GM03348 (cell line): ENCODE data around the gene DIS3L2.
A peak's percentile ranks its signal among the peaks of the same experiment; 100 is the strongest.

Experiments used
- DNase-seq: peaks from one replicate; pipeline ENCODE4 v3.0.0; 2012; ENCODE audit warnings: low spot score

The DIS3L2 gene

GRCh38 chr2:232268636-232269165, 307.2 kb downstream of the DIS3L2 start:
- no peak for DNase-seq

- DNase-seq, result no peak
Measured at GRCh38 chr2:232269867-232270266, 308.4 kb downstream of the DIS3L2 start.

GRCh38 chr2:232273903-232274643, 312.6 kb downstream of the DIS3L2 start:
- DNase-seq, result no peak

GRCh38 chr2:232275670-232276069, 314.2 kb downstream of the DIS3L2 start:
- no peak for DNase-seq

- DNase-seq, result no peak
Measured at GRCh38 chr2:232276084-232276732, 314.7 kb downstream of the DIS3L2 start.

GRCh38 chr2:232276733-232277313, 315.3 kb downstream of the DIS3L2 start:
- no peak for DNase-seq

GRCh38 chr2:232278534-232278933, 317.0 kb downstream of the DIS3L2 start:
- no peak for DNase-seq

GRCh38 chr2:232280341-232280740, 318.8 kb downstream of the DIS3L2 start:
- no peak for DNase-seq

- no peak for DNase-seq
Measured at GRCh38 chr2:232281858-232282507, 320.5 kb downstream of the DIS3L2 start.

GRCh38 chr2:232282508-232283055, 321.1 kb downstream of the DIS3L2 start:
- DNase-seq, result no peak

GRCh38 chr2:232286001-232286868, 324.7 kb downstream of the DIS3L2 start:
- DNase-seq, result no peak

GRCh38 chr2:232287316-232287715, 325.8 kb downstream of the DIS3L2 start:
- no peak for DNase-seq

- DNase-seq, result no peak
Measured at GRCh38 chr2:232288489-232289030, 327.0 kb downstream of the DIS3L2 start.

- no peak for DNase-seq
Measured at GRCh38 chr2:232290668-232291067, 329.2 kb downstream of the DIS3L2 start.

- DNase-seq, result no peak
Measured at GRCh38 chr2:232291343-232291742, 329.8 kb downstream of the DIS3L2 start.

GRCh38 chr2:232292395-232293154, 331.1 kb downstream of the DIS3L2 start:
- DNase-seq, result peak; percentile 78

- DNase-seq, result no peak
Measured at GRCh38 chr2:232293191-232293590, 331.7 kb downstream of the DIS3L2 start.

- DNase-seq, result no peak
Measured at GRCh38 chr2:232295971-232296370, 334.5 kb downstream of the DIS3L2 start.

- DNase-seq, result no peak
Measured at GRCh38 chr2:232296776-232297525, 335.4 kb downstream of the DIS3L2 start.
